Measurements from ENCODE around the gene FASN.

- TF ChIP-seq CTCF (IDR thresholded peaks at IDR 0.05) (no peak), POLR2A (IDR thresholded peaks at IDR 0.05) (no peak)
These were observed 52.0 kb downstream of the FASN start for GRCh38 chr17:82045936-82046484.

Measured in right lobe of liver (tissue), 4 donors.